Activated T-cell treated with anti-CD3 and anti-CD28 coated beads, Interleukin-2, amount 50 U/mL, for 72 hours (primary cell): ENCODE results near the gene ANKHD1. TPM values are rescaled to one million over a fixed set of nuclear protein-coding genes. Genes with fewer than 3 reads are reported as not detected.
"Not testable (repeated sequence)": the region's sequence is repeated elsewhere in the genome, so short reads cannot be mapped to it uniquely, and the experiment has no call there.

Experiments used
- ATAC-seq, 2 donors: fragments of 150-1000 bp; cut with Tn5 transposase; replicated peaks in 1 of 2; 2 replicates each; pipeline ENCODE4 v1.10.0; 2021; ENCODE audit warnings: moderate library complexity in 2 of 2, mild to moderate bottlenecking in 1 of 2
- DNase-seq, 2 donors: peaks; one replicate each; pipeline ENCODE4 v3.0.0; 2021 to 2022; ENCODE audit warnings: mixed read lengths in 1 of 2
- H3K27ac Mint-ChIP-seq: one replicate; pipeline ENCODE4 v1.8.0; 2022; ENCODE audit warnings: mild to moderate bottlenecking, moderate library complexity, mixed read lengths
- H3K27me3 Mint-ChIP-seq: one replicate; pipeline ENCODE4 v1.8.0; 2022; ENCODE audit warnings: low read depth, mixed read lengths
- H3K36me3 Mint-ChIP-seq, 2 donors: one replicate each; pipeline ENCODE4 v1.8.0; 2022; ENCODE audit warnings: mixed read lengths in 2 of 2, mild to moderate bottlenecking in 1 of 2; ENCODE audit not compliant: insufficient read depth in 2 of 2
- H3K4me1 Mint-ChIP-seq: one replicate; pipeline ENCODE4 v1.8.0; 2022; ENCODE audit warnings: low read depth, mixed read lengths
- H3K4me3 Mint-ChIP-seq, 2 donors: one replicate each; pipeline ENCODE4 v1.8.0; 2022; ENCODE audit warnings: mild to moderate bottlenecking in 2 of 2, mixed read lengths in 2 of 2, moderate library complexity in 2 of 2
- H3K9me3 Mint-ChIP-seq, 2 donors: one replicate each; pipeline ENCODE4 v1.8.0; 2022; ENCODE audit warnings: mixed read lengths in 2 of 2
- total RNA-seq, 2 donors: library from RNA; stranded (reverse); gene quantifications; one replicate each; pipeline ENCODE4 v1.2.3, GENCODE V29; 2022

Gene ANKHD1
- total RNA-seq, 2 donors from 2014 or later: 122 to 140 TPM

GRCh38 chr5:140420665-140421361 is 19.2 kb downstream of the ANKHD1 start:
- Mint-ChIP-seq H3K27ac (peak overlapping the region; percentile 11), H3K4me1 (peaks cover 40% of the 10 kb centered on the region), H3K36me3 (peaks cover 3 to 7% of the 10 kb centered on the region in 2 donors), H3K27me3 (no peaks in the 10 kb centered on the region), H3K4me3 (peak overlapping the region in 1 of 2 donors; percentile 36), H3K9me3 (no peaks in the 10 kb centered on the region)
- peak; percentile 67 to 68 for ATAC-seq
- no peak for DNase-seq

GRCh38 chr5:140421375-140421774 is 19.7 kb downstream of the ANKHD1 start:
- H3K27me3 Mint-ChIP-seq, H3K9me3 Mint-ChIP-seq, DNase-seq, H3K36me3 Mint-ChIP-seq, ATAC-seq, H3K4me3 Mint-ChIP-seq, H3K27ac Mint-ChIP-seq: not testable (repeated sequence)
- H3K4me1 Mint-ChIP-seq: peaks cover 36% of the 10 kb centered on the region

GRCh38 chr5:140423609-140424008 is 22.0 kb downstream of the ANKHD1 start:
- Mint-ChIP-seq H3K36me3 (peaks cover 0 to 4% of the 10 kb centered on the region in 2 donors), H3K27ac (no peak overlapping the region), H3K4me3 (no peak overlapping the region), H3K4me1 (peaks cover 30% of the 10 kb centered on the region), H3K27me3 (no peaks in the 10 kb centered on the region), H3K9me3 (no peaks in the 10 kb centered on the region)
- ATAC-seq: no peak
- DNase-seq: no peak

GRCh38 chr5:140424135-140424534 is 22.5 kb downstream of the ANKHD1 start:
- H3K27me3 Mint-ChIP-seq: no peaks in the 10 kb centered on the region
- no peak overlapping the region for H3K4me3 Mint-ChIP-seq
- no peaks in the 10 kb centered on the region for H3K9me3 Mint-ChIP-seq
- no peak overlapping the region for H3K27ac Mint-ChIP-seq
- H3K4me1 Mint-ChIP-seq: peaks cover 26% of the 10 kb centered on the region
- ATAC-seq (no peak), DNase-seq (no peak)
- peaks cover 0 to 4% of the 10 kb centered on the region in 2 donors for H3K36me3 Mint-ChIP-seq

GRCh38 chr5:140427726-140428125 is 26.1 kb downstream of the ANKHD1 start:
- ATAC-seq, H3K27me3 Mint-ChIP-seq, H3K9me3 Mint-ChIP-seq, H3K27ac Mint-ChIP-seq, H3K36me3 Mint-ChIP-seq, DNase-seq, H3K4me3 Mint-ChIP-seq: not testable (repeated sequence)
- peaks cover 26% of the 10 kb centered on the region for H3K4me1 Mint-ChIP-seq

- H3K9me3 Mint-ChIP-seq: no peaks in the 10 kb centered on the region
- no peak for DNase-seq
- H3K27ac Mint-ChIP-seq: peak overlapping the region; percentile 20
- no peaks in the 10 kb centered on the region for H3K36me3 Mint-ChIP-seq
- no peaks in the 10 kb centered on the region for H3K27me3 Mint-ChIP-seq
- ATAC-seq: no peak
- H3K4me3 Mint-ChIP-seq: no peak overlapping the region
- H3K4me1 Mint-ChIP-seq: peaks cover 25% of the 10 kb centered on the region
These were observed 28.1 kb downstream of the ANKHD1 start for GRCh38 chr5:140429724-140430123.

GRCh38 chr5:140432212-140432611 is 30.6 kb downstream of the ANKHD1 start:
- Mint-ChIP-seq H3K4me1 (peaks cover 25% of the 10 kb centered on the region), H3K9me3 (no peaks in the 10 kb centered on the region), H3K4me3 (no peak overlapping the region), H3K36me3 (peaks cover 0 to 3% of the 10 kb centered on the region in 2 donors), H3K27me3 (no peaks in the 10 kb centered on the region), H3K27ac (no peak overlapping the region)
- no peak for DNase-seq
- no peak for ATAC-seq

GRCh38 chr5:140432916-140433315 is 31.3 kb downstream of the ANKHD1 start:
- ATAC-seq (no peak), DNase-seq (no peak)
- H3K4me3 Mint-ChIP-seq: no peak overlapping the region

GRCh38 chr5:140457368-140457767 is 55.7 kb downstream of the ANKHD1 start:
- peaks cover 13 to 41% of the 10 kb centered on the region in 2 donors for H3K36me3 Mint-ChIP-seq
- DNase-seq, H3K4me1 Mint-ChIP-seq, H3K4me3 Mint-ChIP-seq, H3K27ac Mint-ChIP-seq, ATAC-seq, H3K27me3 Mint-ChIP-seq: not testable (repeated sequence)
- H3K9me3 Mint-ChIP-seq: peaks cover 8 to 12% of the 10 kb centered on the region in 2 donors

More at GRCh38 chr5:140432916-140433315, 31.3 kb downstream of the ANKHD1 start:
- Mint-ChIP-seq H3K36me3 (peaks cover 0 to 3% of the 10 kb centered on the region in 2 donors), H3K27ac (no peak overlapping the region), H3K27me3 (no peaks in the 10 kb centered on the region), H3K9me3 (no peaks in the 10 kb centered on the region), H3K4me1 (peaks cover 25% of the 10 kb centered on the region)

GRCh38 chr5:140466981-140467742 is 65.5 kb downstream of the ANKHD1 start:
- Mint-ChIP-seq H3K9me3 (no peaks in the 10 kb centered on the region), H3K27ac (no peak overlapping the region), H3K4me1 (no peaks in the 10 kb centered on the region), H3K36me3 (peaks cover 0 to 10% of the 10 kb centered on the region in 2 donors), H3K27me3 (no peaks in the 10 kb centered on the region), H3K4me3 (no peak overlapping the region)
- ATAC-seq (no peak), DNase-seq (no peak)

- Mint-ChIP-seq H3K9me3 (no peaks in the 10 kb centered on the region), H3K27me3 (no peaks in the 10 kb centered on the region), H3K4me1 (no peaks in the 10 kb centered on the region), H3K4me3 (no peak overlapping the region), H3K36me3 (peaks cover 0 to 9% of the 10 kb centered on the region in 2 donors), H3K27ac (no peak overlapping the region)
- ATAC-seq (no peak), DNase-seq (no peak)
These were observed 66.6 kb downstream of the ANKHD1 start for GRCh38 chr5:140468188-140468587.

GRCh38 chr5:140469259-140469658 is 67.6 kb downstream of the ANKHD1 start:
- H3K4me3 Mint-ChIP-seq: no peak overlapping the region
- no peak for ATAC-seq
- no peak overlapping the region for H3K27ac Mint-ChIP-seq
- peaks cover 0 to 9% of the 10 kb centered on the region in 2 donors for H3K36me3 Mint-ChIP-seq
- no peak for DNase-seq
- H3K9me3 Mint-ChIP-seq: no peaks in the 10 kb centered on the region
- H3K4me1 Mint-ChIP-seq: no peaks in the 10 kb centered on the region
- H3K27me3 Mint-ChIP-seq: no peaks in the 10 kb centered on the region

- no peak for DNase-seq
- no peaks in the 10 kb centered on the region for H3K27me3 Mint-ChIP-seq
- H3K4me3 Mint-ChIP-seq: no peak overlapping the region
- H3K36me3 Mint-ChIP-seq: peaks cover 2 to 3% of the 10 kb centered on the region in 2 donors
- no peaks in the 10 kb centered on the region for H3K9me3 Mint-ChIP-seq
- H3K4me1 Mint-ChIP-seq: no peaks in the 10 kb centered on the region
- no peak for ATAC-seq
- H3K27ac Mint-ChIP-seq: no peak overlapping the region
These were observed 78.8 kb downstream of the ANKHD1 start for GRCh38 chr5:140480310-140481014.
